ENCODE data around the gene RELL1. TPM values are rescaled to one million over a fixed set of nuclear protein-coding genes. Genes with fewer than 3 reads are reported as not detected.
A peak's percentile ranks its signal among the peaks of the same experiment; 100 is the strongest.

RELL1 gene
- total and polyA plus RNA-seq, 8 donors: 1.3 to 113 (median 15.8) TPM

GRCh38 chr4:37605843-37606565 is 80.2 kb downstream of the RELL1 start:
- intact Hi-C loops (cut with DNase I; ENCODE audit: low total_unique reads): loop anchor here (10.0 kb wide), 1 partner anchor 79 kb away; the partner anchor contains the start of gene RELL1
- H3K27me3 ChIP-seq: no peaks in the 10 kb centered on the region
- no peak for DNase-seq
- H3K4me3 ChIP-seq: no peak overlapping the region
- peaks cover 0 to 35% (median 12%) of the 10 kb centered on the region in 4 donors for H3K4me1 ChIP-seq
- TF ChIP-seq CTCF (IDR thresholded peaks at IDR 0.05) (no peak), POLR2A (IDR thresholded peaks at IDR 0.05) (no peak), POLR2AphosphoS5 (IDR thresholded peaks at IDR 0.05) (no peak), EP300 (IDR thresholded peaks at IDR 0.05) (no peak)
- H3K9me3 ChIP-seq: no peaks in the 10 kb centered on the region
- no peak overlapping the region for H3K27ac ChIP-seq
- H3K36me3 ChIP-seq: peaks cover 4 to 22% (median 12%) of the 10 kb centered on the region in 4 donors

DNA sequence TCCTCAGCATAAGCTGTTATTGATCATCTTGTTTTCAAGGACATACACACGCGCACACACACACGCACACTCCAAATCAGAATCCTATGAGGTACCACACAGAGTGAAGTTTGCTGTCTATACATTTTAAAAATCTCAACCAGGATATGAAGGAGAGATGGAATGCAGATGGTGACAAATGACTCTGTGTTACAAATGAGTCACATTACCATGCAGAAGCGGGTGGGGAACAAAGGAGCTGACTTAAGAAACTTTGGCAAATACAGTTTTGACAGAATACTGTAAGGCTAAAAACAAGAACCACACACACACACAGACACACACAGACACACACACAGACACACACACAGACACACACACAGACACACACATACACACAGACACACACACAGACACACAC is 81.7 kb downstream of the RELL1 start:
- peaks cover 0 to 41% (median 12%) of the 10 kb centered on the region in 4 donors for H3K4me1 ChIP-seq
- H3K9me3 ChIP-seq: no peaks in the 10 kb centered on the region
- TF ChIP-seq POLR2A (IDR thresholded peaks at IDR 0.05): no peak
- intact Hi-C loops (cut with DNase I; ENCODE audit: low total_unique reads): loop anchor here (5.0 to 10.0 kb wide), 2 partner anchors 80 to 188 kb away; partner anchors contain the start of gene RELL1
- no peak overlapping the region for H3K4me3 ChIP-seq
- H3K36me3 ChIP-seq: peaks cover 2 to 8% (median 5%) of the 10 kb centered on the region in 4 donors
- DNase-seq: peak in 1 of 2 donors; percentile 70
- no peak overlapping the region for H3K27ac ChIP-seq
- H3K27me3 ChIP-seq: no peaks in the 10 kb centered on the region
- WGBS, 5 donors: 76 to 86% (median 85%) methylated on average over 4 of the region's 4 CpGs

- Histone ChIP-seq H3K36me3 (peaks cover 0 to under 1% (median 0%) of the 10 kb centered on the region in 4 donors), H3K27ac (no peak overlapping the region), H3K9me3 (no peaks in the 10 kb centered on the region), H3K4me3 (no peak overlapping the region), H3K27me3 (no peaks in the 10 kb centered on the region), H3K4me1 (peaks cover 0 to 45% (median 12%) of the 10 kb centered on the region in 4 donors)
- TF ChIP-seq CTCF (IDR thresholded peaks at IDR 0.05): no peak
- TF ChIP-seq POLR2AphosphoS5 (IDR thresholded peaks at IDR 0.05): no peak
- no peak for TF ChIP-seq POLR2A (IDR thresholded peaks at IDR 0.05)
- no peak for TF ChIP-seq EP300 (IDR thresholded peaks at IDR 0.05)
- WGBS, 5 donors: 83 to 91% (median 87%) methylated on average over 5 of the region's 5 CpGs
- DNase-seq: no peak
- intact Hi-C loops (cut with DNase I; ENCODE audit: low total_unique reads): loop anchor here (5.0 to 10.0 kb wide), 2 partner anchors 81 to 189 kb away; partner anchors contain the start of gene RELL1
These were observed 82.5 kb downstream of the RELL1 start for GRCh38 chr4:37603711-37604110.

DNA sequence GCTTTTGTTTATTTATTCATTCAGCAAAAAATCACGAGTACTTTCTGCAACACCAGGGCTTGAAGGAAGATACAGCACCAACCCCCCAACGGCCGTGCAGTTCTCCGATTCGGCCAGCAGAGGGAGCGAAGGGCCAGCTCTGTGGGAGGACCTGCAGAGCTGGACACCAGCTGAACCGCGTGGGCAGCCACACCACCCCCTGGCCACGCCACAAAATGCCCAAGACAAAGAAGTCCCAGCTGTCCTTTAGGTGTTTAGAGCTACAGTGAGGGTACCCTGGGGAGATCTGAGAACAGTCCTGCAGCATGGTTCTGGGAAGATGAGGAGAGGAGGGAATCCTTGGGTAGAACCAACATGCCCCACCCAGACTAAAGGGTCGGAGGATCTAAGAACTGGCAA is 83.1 kb downstream of the RELL1 start:
- peak; percentile 87 to 92 for DNase-seq
- H3K27ac ChIP-seq: no peak overlapping the region
- H3K4me1 ChIP-seq: peaks cover 0 to 45% (median 12%) of the 10 kb centered on the region in 4 donors
- no peak overlapping the region for H3K4me3 ChIP-seq
- 4 to 8% (median 6%) methylated on average over 10 of the region's 10 CpGs for WGBS, 5 donors
- H3K9me3 ChIP-seq: no peaks in the 10 kb centered on the region
- H3K27me3 ChIP-seq: no peaks in the 10 kb centered on the region
- no peaks in the 10 kb centered on the region for H3K36me3 ChIP-seq
- intact Hi-C loops (cut with DNase I; ENCODE audit: low total_unique reads): loop anchor here (5.0 to 10.0 kb wide), 2 partner anchors 82 to 189 kb away; partner anchors contain the start of gene RELL1
- TF ChIP-seq EP300 (IDR thresholded peaks at IDR 0.05) (no peak), CTCF (IDR thresholded peaks at IDR 0.05) (peak in 6 of 7 experiments; percentile 81 to 99 (median 98)), POLR2AphosphoS5 (IDR thresholded peaks at IDR 0.05) (peak in 1 of 3 donors; percentile 62), POLR2A (IDR thresholded peaks at IDR 0.05) (no peak)

Data from stomach (tissue), 9 donors.